Neural cell (in vitro differentiated cells): ENCODE measurements around the gene ELP4. TPM values are rescaled to one million over a fixed set of nuclear protein-coding genes. Genes with fewer than 3 reads are reported as not detected.

Experiments used
- H2AFZ ChIP-seq: fragments of 200-600, 300-800 bp; sonication (generic), shearing (Covaris generic); 2 replicates; pipeline ENCODE4 v1.6.0; 2014; ENCODE audit warnings: low read depth, mild to moderate bottlenecking, antibody characterized with exemption, low read length, moderate library complexity
- H3F3A ChIP-seq: fragments of 200-600 bp; shearing (Covaris generic); 2 replicates; pipeline ENCODE4 v1.6.1; 2016; ENCODE audit warnings: mild to moderate bottlenecking, moderate library complexity, mixed read lengths, antibody characterized with exemption, low read length; ENCODE audit not compliant: insufficient read depth, poor library complexity, severe bottlenecking
- H3K27ac ChIP-seq: fragments of 200-600, 300-800 bp; sonication (generic), shearing (Covaris generic); 2 replicates; pipeline ENCODE4 v1.5.1; 2014; ENCODE audit warnings: mild to moderate bottlenecking, low read length, moderate library complexity
- H3K27me3 ChIP-seq: fragments of 300-800, 200-600 bp; sonication (generic), shearing (Covaris generic); 2 replicates; pipeline ENCODE4 v1.6.0; 2014; ENCODE audit warnings: mild to moderate bottlenecking, low read depth, low read length, moderate library complexity; ENCODE audit not compliant: insufficient read depth
- H3K36me3 ChIP-seq: fragments of 300-800, 200-600 bp; sonication (generic), shearing (Covaris generic); 2 replicates; pipeline ENCODE4 v1.5.1; 2014; ENCODE audit warnings: mild to moderate bottlenecking, antibody characterized with exemption, low read length, moderate library complexity; ENCODE audit not compliant: insufficient read depth
- H3K4me2 ChIP-seq: fragments of 300-800, 200-600 bp; sonication (generic), shearing (Covaris generic); 2 replicates; pipeline ENCODE4 v1.6.0; 2014; ENCODE audit warnings: mild to moderate bottlenecking, low read length
- H3K4me3 ChIP-seq: fragments of 300-800, 200-600 bp; sonication (generic), shearing (Covaris generic); 2 replicates; pipeline ENCODE4 v1.5.1; 2014; ENCODE audit warnings: mild to moderate bottlenecking, low read length, moderate library complexity
- H3K79me2 ChIP-seq: fragments of 200-600 bp; shearing (Covaris generic); replicated peaks from 2 replicates; pipeline ENCODE4 v1.6.0; 2014; ENCODE audit warnings: mild to moderate bottlenecking, low read length, moderate library complexity; ENCODE audit not compliant: insufficient read depth
- H3K9ac ChIP-seq: fragments of 300-800, 200-600 bp; sonication (generic), shearing (Covaris generic); 2 replicates; pipeline ENCODE4 v1.6.1; 2016; ENCODE audit warnings: mild to moderate bottlenecking, low read length, mixed read lengths
- H3K9me2 ChIP-seq: fragments of 200-600 bp; shearing (Covaris generic); 2 replicates; pipeline ENCODE4 v1.6.1; 2016; ENCODE audit warnings: mild to moderate bottlenecking, low read length, mixed read lengths; ENCODE audit not compliant: insufficient read depth
- H3K9me3 ChIP-seq: fragments of 200-600, 300-800 bp; sonication (generic), shearing (Covaris generic); 2 replicates; pipeline ENCODE4 v1.6.1; 2016; ENCODE audit warnings: mild to moderate bottlenecking, mixed run types, low read length, moderate library complexity, mixed read lengths
- H4K20me1 ChIP-seq: fragments of 200-600 bp; shearing (Covaris generic); 2 replicates; pipeline ENCODE4 v1.6.1; 2016; ENCODE audit warnings: mild to moderate bottlenecking, mixed run types; ENCODE audit not compliant: insufficient read depth
- EP300 ChIP-seq: fragments of 450-650 bp; conservative IDR thresholded peaks from 2 replicates; pipeline ENCODE4 v1.6.1; 2014; ENCODE audit warnings: antibody characterized with exemption, mild to moderate bottlenecking, moderate library complexity; ENCODE audit not compliant: poor library complexity, severe bottlenecking
- EZH2 ChIP-seq: fragments of 200-600, 300-800 bp; shearing (Covaris generic), sonication (generic); IDR thresholded peaks from 2 replicates; pipeline ENCODE4 v1.6.1; 2014; ENCODE audit warnings: antibody characterized with exemption, low read length, borderline replicate concordance, mild to moderate bottlenecking; ENCODE audit not compliant: insufficient read depth, poor library complexity, severe bottlenecking
- MXI1 ChIP-seq: fragments of 450-650 bp; conservative IDR thresholded peaks from 2 replicates; pipeline ENCODE4 v1.6.1; 2014; ENCODE audit warnings: antibody characterized with exemption, mild to moderate bottlenecking; ENCODE audit not compliant: poor library complexity, severe bottlenecking
- POLR2AphosphoS5 ChIP-seq: IDR thresholded peaks from 2 replicates; pipeline ENCODE4 v1.6.1; 2012
- RAD21 ChIP-seq: fragments of 450-650 bp; conservative IDR thresholded peaks from 2 replicates; pipeline ENCODE4 v1.6.1; 2014; ENCODE audit warnings: antibody characterized with exemption, mild to moderate bottlenecking, moderate library complexity
- SMC3 ChIP-seq: fragments of 450-650 bp; conservative IDR thresholded peaks from 2 replicates; pipeline ENCODE4 v1.6.1; 2014; ENCODE audit warnings: antibody characterized with exemption, mild to moderate bottlenecking, moderate library complexity; ENCODE audit not compliant: poor library complexity
- TAF1 ChIP-seq: IDR thresholded peaks from 2 replicates; pipeline ENCODE4 v1.6.1; 2012; ENCODE audit warnings: low read depth
- polyA plus RNA-seq: library from polyadenylated mRNA; depleted of rRNA; stranded (reverse); fragments of >200 nt; gene quantifications from 2 replicates; pipeline ENCODE4 v1.2.3, GENCODE V29; 2014
- TF ChIP-seq, protein P1 (sequence below): fragments of 450-650 bp; IDR thresholded peaks from 2 replicates; pipeline ENCODE4 v1.5.1; 2014; ENCODE audit warnings: antibody characterized with exemption, mild to moderate bottlenecking, moderate library complexity; ENCODE audit not compliant: poor library complexity, severe bottlenecking
- TF ChIP-seq, protein P2 (sequence below): IDR thresholded peaks from 2 replicates; pipeline ENCODE4 v1.6.1; 2012; ENCODE audit warnings: borderline replicate concordance

ELP4 gene
- polyA plus RNA-seq, 1 donor from 2014 or later: 30.4 TPM

DNA sequence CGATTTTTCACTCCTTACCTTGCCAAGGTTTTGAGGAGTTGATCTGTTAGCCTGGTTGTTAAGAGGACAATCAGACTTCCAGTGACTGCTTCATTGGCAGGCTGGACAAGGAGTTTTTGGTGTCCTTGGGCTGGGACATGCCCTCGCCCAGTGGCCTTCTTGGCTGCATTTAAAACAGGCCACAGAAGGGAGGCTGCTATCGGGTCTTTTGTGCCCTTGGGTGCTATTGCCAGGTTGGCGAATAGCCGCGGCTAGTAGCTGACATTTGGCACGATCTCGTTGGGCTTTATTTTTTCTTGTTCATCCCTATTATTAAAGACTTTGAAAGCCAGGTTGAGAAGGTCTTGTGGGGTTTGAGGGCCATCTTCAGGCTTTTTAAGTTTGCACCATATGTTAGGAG lies 99.4 kb downstream of the ELP4 start:
- H3K9me2 ChIP-seq: no peaks in the 10 kb centered on the region
- H3K4me2 ChIP-seq: no peak overlapping the region
- H3K9ac ChIP-seq: no peak overlapping the region
- no peak overlapping the region for H3K4me3 ChIP-seq
- H3K36me3 ChIP-seq: no peaks in the 10 kb centered on the region
- no peak overlapping the region for H2AFZ ChIP-seq
- TF ChIP-seq EP300 (no peak), MXI1 (no peak), EZH2 (no peak), TAF1 (no peak), POLR2AphosphoS5 (no peak), SMC3 (no peak), RAD21 (no peak)
- TF ChIP-seq, protein P1, sequence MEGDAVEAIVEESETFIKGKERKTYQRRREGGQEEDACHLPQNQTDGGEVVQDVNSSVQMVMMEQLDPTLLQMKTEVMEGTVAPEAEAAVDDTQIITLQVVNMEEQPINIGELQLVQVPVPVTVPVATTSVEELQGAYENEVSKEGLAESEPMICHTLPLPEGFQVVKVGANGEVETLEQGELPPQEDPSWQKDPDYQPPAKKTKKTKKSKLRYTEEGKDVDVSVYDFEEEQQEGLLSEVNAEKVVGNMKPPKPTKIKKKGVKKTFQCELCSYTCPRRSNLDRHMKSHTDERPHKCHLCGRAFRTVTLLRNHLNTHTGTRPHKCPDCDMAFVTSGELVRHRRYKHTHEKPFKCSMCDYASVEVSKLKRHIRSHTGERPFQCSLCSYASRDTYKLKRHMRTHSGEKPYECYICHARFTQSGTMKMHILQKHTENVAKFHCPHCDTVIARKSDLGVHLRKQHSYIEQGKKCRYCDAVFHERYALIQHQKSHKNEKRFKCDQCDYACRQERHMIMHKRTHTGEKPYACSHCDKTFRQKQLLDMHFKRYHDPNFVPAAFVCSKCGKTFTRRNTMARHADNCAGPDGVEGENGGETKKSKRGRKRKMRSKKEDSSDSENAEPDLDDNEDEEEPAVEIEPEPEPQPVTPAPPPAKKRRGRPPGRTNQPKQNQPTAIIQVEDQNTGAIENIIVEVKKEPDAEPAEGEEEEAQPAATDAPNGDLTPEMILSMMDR: no peak
- TF ChIP-seq, protein P2, sequence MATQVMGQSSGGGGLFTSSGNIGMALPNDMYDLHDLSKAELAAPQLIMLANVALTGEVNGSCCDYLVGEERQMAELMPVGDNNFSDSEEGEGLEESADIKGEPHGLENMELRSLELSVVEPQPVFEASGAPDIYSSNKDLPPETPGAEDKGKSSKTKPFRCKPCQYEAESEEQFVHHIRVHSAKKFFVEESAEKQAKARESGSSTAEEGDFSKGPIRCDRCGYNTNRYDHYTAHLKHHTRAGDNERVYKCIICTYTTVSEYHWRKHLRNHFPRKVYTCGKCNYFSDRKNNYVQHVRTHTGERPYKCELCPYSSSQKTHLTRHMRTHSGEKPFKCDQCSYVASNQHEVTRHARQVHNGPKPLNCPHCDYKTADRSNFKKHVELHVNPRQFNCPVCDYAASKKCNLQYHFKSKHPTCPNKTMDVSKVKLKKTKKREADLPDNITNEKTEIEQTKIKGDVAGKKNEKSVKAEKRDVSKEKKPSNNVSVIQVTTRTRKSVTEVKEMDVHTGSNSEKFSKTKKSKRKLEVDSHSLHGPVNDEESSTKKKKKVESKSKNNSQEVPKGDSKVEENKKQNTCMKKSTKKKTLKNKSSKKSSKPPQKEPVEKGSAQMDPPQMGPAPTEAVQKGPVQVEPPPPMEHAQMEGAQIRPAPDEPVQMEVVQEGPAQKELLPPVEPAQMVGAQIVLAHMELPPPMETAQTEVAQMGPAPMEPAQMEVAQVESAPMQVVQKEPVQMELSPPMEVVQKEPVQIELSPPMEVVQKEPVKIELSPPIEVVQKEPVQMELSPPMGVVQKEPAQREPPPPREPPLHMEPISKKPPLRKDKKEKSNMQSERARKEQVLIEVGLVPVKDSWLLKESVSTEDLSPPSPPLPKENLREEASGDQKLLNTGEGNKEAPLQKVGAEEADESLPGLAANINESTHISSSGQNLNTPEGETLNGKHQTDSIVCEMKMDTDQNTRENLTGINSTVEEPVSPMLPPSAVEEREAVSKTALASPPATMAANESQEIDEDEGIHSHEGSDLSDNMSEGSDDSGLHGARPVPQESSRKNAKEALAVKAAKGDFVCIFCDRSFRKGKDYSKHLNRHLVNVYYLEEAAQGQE: no peak
- no peaks in the 10 kb centered on the region for H3F3A ChIP-seq
- no peaks in the 10 kb centered on the region for H4K20me1 ChIP-seq
- H3K79me2 ChIP-seq: no peaks in the 10 kb centered on the region
- H3K9me3 ChIP-seq: no peaks in the 10 kb centered on the region
- H3K27ac ChIP-seq: no peak overlapping the region
- H3K27me3 ChIP-seq: no peaks in the 10 kb centered on the region

DNA sequence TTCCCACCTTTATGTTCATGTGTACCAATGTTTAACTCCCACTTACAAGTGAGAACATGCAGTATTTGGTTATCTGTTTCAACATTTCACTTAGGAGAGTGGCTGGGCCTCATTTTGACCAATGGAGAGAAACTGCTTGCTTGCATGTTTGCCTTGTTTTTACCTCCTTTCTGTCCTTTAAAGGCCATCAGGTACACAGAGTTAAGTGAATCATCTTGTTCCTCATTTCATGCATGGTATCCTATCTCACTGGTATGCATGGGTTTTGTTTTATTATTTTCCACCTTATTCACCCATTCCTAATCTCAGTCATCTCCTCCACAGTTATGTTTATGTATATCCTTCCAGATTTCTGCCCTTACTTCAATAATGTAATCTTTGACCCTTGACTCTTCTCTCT lies 101.0 kb downstream of the ELP4 start:
- Histone ChIP-seq H3K79me2 (no peaks in the 10 kb centered on the region), H2AFZ (no peak overlapping the region), H3K9ac (no peak overlapping the region), H3K4me2 (no peak overlapping the region), H3K27ac (no peak overlapping the region), H3K9me2 (no peaks in the 10 kb centered on the region), H3K27me3 (no peaks in the 10 kb centered on the region), H3F3A (no peaks in the 10 kb centered on the region), H3K36me3 (no peaks in the 10 kb centered on the region), H3K4me3 (no peak overlapping the region), H4K20me1 (no peaks in the 10 kb centered on the region), H3K9me3 (peaks cover 1% of the 10 kb centered on the region)
- TF ChIP-seq MXI1 (no peak), EZH2 (no peak)

DNA sequence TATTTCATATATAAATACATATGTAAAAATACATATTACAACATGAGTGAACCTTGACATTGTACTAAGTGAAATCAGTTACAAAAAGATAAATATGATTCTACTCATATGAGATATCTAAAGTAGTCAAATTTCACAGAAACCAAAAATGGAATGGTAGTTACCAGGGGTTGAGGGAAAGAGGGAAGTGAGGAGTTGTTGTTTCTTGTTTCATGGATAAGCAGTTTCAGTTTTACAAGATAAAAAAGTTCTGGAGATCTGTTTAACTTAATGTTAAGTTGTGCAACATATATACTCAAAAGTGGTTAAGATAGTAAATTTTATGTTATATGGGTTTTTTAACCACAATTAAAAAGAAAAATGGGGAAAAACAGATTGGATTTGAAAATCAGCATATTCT lies 107.7 kb downstream of the ELP4 start:
- Histone ChIP-seq H3K27me3 (no peaks in the 10 kb centered on the region), H4K20me1 (no peaks in the 10 kb centered on the region), H3K36me3 (no peaks in the 10 kb centered on the region), H2AFZ (no peak overlapping the region), H3K9me3 (peaks cover 3% of the 10 kb centered on the region), H3K9me2 (no peaks in the 10 kb centered on the region), H3K4me3 (no peak overlapping the region), H3K27ac (no peak overlapping the region), H3K79me2 (no peaks in the 10 kb centered on the region), H3F3A (no peaks in the 10 kb centered on the region), H3K4me2 (no peak overlapping the region), H3K9ac (no peak overlapping the region)
- no peak for TF ChIP-seq EZH2
- TF ChIP-seq TAF1: no peak
